Brain microvascular endothelial cell (primary cell): Measurements from ENCODE around the gene DEFB129.

Experiments used
- DNase-seq: peaks from one replicate; pipeline ENCODE4 v3.0.0-alpha.2; 2020
- H3K27ac ChIP-seq: fragments of 250-450 bp; sonication (Bioruptor Pico); 2 replicates; pipeline ENCODE4 v1.5.1; 2020; ENCODE audit warnings: mild to moderate bottlenecking, moderate library complexity
- H3K27me3 ChIP-seq: fragments of 250-450 bp; sonication (Bioruptor Pico); replicated peaks from 2 replicates; pipeline ENCODE4 v1.5.1; 2020; ENCODE audit warnings: mild to moderate bottlenecking
- H3K36me3 ChIP-seq: fragments of 250-450 bp; sonication (Bioruptor Pico); replicated peaks from 2 replicates; pipeline ENCODE4 v1.5.1; 2020; ENCODE audit warnings: mild to moderate bottlenecking
- H3K4me3 ChIP-seq: 2 replicates; pipeline ENCODE4 v1.5.1; 2011; ENCODE audit warnings: low read depth, mild to moderate bottlenecking, control low read depth, low read length, moderate library complexity
- in situ Hi-C: cut with HindIII; loops from 2 replicates; pipeline ENCODE4 v1.10.0; 2017; ENCODE audit warnings: low sequenced_read_pairs, low pct_ligation_motif_present
- TF ChIP-seq, protein P1 (sequence below): IDR thresholded peaks from 2 replicates; pipeline ENCODE4 v1.5.1; 2011; ENCODE audit warnings: low read depth, mild to moderate bottlenecking, moderate library complexity, low read length, control low read depth, inconsistent platforms; ENCODE audit errors: missing control alignments

DEFB129 gene

DNA sequence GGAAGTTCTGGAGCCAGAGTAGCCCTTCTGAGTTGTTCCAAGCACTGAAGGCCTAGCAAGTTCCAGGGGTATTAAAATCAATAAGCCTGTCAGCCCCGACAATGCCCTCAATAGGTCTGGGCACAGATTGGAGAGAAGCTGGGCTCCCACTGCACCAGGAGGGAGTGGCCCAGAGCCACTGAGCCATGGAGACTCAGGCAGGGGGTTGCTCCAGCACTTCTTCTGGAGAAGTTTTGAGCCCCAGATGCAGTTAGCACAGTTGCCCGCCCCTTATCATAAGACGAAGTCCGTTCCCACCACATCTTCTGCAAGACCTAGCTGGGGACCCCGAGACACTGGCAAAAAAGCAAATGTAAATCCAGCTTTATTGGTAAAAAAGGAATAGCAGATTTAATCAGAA, 43.5 kb downstream of the DEFB129 start:
- TF ChIP-seq, protein P1, sequence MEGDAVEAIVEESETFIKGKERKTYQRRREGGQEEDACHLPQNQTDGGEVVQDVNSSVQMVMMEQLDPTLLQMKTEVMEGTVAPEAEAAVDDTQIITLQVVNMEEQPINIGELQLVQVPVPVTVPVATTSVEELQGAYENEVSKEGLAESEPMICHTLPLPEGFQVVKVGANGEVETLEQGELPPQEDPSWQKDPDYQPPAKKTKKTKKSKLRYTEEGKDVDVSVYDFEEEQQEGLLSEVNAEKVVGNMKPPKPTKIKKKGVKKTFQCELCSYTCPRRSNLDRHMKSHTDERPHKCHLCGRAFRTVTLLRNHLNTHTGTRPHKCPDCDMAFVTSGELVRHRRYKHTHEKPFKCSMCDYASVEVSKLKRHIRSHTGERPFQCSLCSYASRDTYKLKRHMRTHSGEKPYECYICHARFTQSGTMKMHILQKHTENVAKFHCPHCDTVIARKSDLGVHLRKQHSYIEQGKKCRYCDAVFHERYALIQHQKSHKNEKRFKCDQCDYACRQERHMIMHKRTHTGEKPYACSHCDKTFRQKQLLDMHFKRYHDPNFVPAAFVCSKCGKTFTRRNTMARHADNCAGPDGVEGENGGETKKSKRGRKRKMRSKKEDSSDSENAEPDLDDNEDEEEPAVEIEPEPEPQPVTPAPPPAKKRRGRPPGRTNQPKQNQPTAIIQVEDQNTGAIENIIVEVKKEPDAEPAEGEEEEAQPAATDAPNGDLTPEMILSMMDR = no peak
- no peak for DNase-seq
- in situ Hi-C loops = no loop called here
- Histone ChIP-seq H3K27me3 (no peaks in the 10 kb centered on the region), H3K27ac (no peak overlapping the region), H3K36me3 (no peaks in the 10 kb centered on the region), H3K4me3 (no peak overlapping the region)

DNA sequence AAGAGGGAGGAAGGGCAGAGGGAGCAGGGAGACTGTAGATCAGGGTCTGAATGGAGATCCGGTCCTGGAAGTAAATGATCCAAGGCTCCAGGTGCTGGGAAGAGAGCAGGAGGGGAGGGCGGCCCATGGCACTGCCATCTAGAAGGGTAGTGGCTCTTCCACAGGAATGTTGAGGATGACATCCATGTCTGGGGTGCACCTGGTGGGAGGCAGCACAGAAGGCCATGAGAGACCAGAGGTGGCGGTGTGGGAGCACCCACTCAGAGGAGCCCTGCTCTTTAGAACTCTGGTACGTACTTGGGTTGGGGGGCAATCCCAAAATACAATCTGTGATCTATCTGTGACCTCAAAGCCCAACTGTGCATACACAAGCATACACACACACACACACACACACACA, 44.0 kb downstream of the DEFB129 start:
- Histone ChIP-seq H3K36me3 (no peaks in the 10 kb centered on the region), H3K4me3 (no peak overlapping the region), H3K27me3 (no peaks in the 10 kb centered on the region), H3K27ac (no peak overlapping the region)
- in situ Hi-C loops = no loop called here
- DNase-seq = no peak
- TF ChIP-seq, protein P1 = no peak

DNA sequence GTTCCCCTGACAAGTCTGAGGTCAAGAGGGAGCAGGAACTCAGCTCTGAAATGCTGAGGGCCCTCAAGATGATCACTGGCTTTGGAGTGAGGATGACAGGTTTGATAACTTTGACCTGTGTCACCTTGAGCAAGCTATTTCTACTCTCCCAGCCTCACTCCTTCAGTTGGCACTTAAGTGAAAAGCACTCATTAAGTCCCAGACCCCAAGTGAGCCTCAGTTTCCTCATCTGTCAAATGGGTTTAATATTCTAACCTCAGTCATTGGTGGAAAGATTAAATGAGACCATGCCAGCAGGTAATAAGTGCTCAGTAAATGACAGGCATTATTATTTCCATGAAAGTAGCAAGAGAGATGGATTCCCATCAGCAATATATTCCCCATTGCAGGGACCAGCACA, 44.5 kb downstream of the DEFB129 start:
- Histone ChIP-seq H3K27me3 (no peaks in the 10 kb centered on the region), H3K27ac (no peak overlapping the region), H3K36me3 (no peaks in the 10 kb centered on the region), H3K4me3 (no peak overlapping the region)
- no peak for DNase-seq
- in situ Hi-C loops = no loop called here
- TF ChIP-seq, protein P1 = no peak

DNA sequence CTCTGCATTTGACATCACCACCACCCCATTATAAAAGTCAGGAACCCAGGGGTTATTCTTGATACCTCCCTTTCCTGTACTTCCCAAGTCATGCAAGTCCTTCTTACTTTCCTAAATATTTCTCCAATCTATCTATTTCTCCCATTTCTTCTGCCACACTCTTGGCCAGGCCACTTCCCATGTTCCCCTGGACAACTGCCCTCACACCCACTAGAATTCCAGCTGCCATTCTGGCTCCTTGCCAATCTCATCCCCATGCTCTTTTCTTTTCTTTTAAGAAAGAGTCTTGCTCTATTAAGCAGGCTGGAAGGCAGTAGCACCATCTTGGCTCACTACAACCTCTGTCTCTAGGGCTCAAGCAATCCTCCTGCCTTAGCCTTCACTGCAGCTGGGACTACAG, 45.7 kb downstream of the DEFB129 start:
- H3K36me3 ChIP-seq = peaks cover 5% of the 10 kb centered on the region
- TF ChIP-seq, protein P1 = no peak
- no peak for DNase-seq
- H3K27ac ChIP-seq = no peak overlapping the region
- no peak overlapping the region for H3K4me3 ChIP-seq
- no peaks in the 10 kb centered on the region for H3K27me3 ChIP-seq
- in situ Hi-C loops = no loop called here

DNA sequence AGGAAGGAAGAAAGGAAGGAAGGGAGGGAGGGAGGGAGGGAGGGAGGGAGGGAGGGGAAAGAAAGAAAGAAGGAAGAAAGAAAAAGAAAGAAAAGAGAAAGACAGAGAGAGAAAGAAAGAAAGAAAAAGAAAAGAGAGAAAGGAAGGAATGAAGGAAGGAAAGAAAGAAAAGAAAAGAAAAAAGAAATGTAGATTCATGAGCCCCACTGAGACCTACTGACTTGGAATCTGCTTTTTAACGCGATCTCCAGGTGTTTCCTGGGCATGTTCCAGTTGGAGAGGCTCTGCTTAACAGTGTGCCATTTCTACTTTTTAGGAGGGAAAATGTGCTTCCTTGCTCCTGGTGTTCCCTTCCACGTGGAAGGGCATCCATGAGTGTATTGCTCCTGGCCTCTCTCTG, 46.8 kb downstream of the DEFB129 start:
- TF ChIP-seq, protein P1 = no peak
- in situ Hi-C loops = no loop called here
- Histone ChIP-seq H3K27ac (no peak overlapping the region), H3K4me3 (no peak overlapping the region), H3K27me3 (no peaks in the 10 kb centered on the region), H3K36me3 (peaks cover 8% of the 10 kb centered on the region)
- no peak for DNase-seq

DNA sequence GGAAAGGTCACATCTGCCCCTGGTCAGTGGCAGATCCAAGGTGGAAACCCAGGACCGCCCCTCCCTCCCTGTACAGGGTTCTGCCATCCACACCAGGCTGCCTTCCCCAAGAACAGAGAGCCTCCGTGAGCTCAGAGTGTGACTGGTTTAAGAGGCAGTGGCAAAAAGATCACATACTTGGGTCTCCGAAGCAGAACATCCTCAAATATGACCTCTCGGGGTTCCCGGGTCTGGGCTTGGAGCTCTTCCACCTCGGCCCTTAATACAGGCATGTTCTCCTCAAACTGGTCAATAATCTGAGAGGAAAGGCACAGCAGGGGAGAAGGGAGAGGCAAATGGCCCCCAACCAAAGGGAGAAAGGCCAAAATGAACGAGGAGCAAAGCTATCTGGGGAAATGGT, 48.7 kb downstream of the DEFB129 start:
- no peak overlapping the region for H3K27ac ChIP-seq
- in situ Hi-C loops = no loop called here
- H3K4me3 ChIP-seq = no peak overlapping the region
- peaks cover 8% of the 10 kb centered on the region for H3K36me3 ChIP-seq
- no peak for DNase-seq
- H3K27me3 ChIP-seq = no peaks in the 10 kb centered on the region
- TF ChIP-seq, protein P1 = no peak
